ENCODE measurements around the gene ARHGEF28. TPM values are rescaled to one million over a fixed set of nuclear protein-coding genes. Genes with fewer than 3 reads are reported as not detected.

The ARHGEF28 gene
- total and polyA plus RNA-seq, 12 donors, result 0.62 to 3.4 (median 1.5) TPM

DNA sequence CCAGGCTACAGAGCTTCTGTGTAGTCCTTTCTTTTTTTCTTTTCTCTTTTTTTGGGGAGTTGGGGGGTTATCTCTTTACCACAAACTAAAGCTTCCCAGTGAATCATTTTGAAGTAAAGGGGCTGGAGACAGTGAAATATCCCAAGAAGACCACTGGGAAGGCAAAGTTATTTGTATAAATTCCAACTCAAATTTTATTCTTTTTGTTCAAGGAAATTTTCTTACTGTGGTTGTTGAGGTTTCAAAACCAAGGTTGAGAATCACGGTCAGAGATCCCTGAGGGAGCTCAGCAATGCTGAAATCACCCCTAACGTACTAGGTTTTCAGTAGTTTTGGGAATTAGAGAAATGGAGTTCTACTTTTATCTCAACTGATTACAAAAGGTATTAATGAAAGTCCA lies 175.7 kb downstream of the ARHGEF28 start:
- intact Hi-C loops (cut with DNase I), result no loop called here
- 79 to 87% methylated on average over 2 of the region's 2 CpGs for WGBS, 2 donors
- ATAC-seq (no peak), DNase-seq (no peak)
- H3K4me3 ChIP-seq, result no peak overlapping the region
- H3K27me3 ChIP-seq, result no peaks in the 10 kb centered on the region
- no peak overlapping the region for H3K27ac ChIP-seq
- peaks cover 0 to 7% (median 2%) of the 10 kb centered on the region in 9 donors for H3K4me1 ChIP-seq
- TF ChIP-seq, protein P1, sequence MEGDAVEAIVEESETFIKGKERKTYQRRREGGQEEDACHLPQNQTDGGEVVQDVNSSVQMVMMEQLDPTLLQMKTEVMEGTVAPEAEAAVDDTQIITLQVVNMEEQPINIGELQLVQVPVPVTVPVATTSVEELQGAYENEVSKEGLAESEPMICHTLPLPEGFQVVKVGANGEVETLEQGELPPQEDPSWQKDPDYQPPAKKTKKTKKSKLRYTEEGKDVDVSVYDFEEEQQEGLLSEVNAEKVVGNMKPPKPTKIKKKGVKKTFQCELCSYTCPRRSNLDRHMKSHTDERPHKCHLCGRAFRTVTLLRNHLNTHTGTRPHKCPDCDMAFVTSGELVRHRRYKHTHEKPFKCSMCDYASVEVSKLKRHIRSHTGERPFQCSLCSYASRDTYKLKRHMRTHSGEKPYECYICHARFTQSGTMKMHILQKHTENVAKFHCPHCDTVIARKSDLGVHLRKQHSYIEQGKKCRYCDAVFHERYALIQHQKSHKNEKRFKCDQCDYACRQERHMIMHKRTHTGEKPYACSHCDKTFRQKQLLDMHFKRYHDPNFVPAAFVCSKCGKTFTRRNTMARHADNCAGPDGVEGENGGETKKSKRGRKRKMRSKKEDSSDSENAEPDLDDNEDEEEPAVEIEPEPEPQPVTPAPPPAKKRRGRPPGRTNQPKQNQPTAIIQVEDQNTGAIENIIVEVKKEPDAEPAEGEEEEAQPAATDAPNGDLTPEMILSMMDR (IDR thresholded peaks at IDR 0.05), result no peak
- H3K9me3 ChIP-seq, result no peaks in the 10 kb centered on the region
- no peaks in the 10 kb centered on the region for H3K36me3 ChIP-seq

DNA sequence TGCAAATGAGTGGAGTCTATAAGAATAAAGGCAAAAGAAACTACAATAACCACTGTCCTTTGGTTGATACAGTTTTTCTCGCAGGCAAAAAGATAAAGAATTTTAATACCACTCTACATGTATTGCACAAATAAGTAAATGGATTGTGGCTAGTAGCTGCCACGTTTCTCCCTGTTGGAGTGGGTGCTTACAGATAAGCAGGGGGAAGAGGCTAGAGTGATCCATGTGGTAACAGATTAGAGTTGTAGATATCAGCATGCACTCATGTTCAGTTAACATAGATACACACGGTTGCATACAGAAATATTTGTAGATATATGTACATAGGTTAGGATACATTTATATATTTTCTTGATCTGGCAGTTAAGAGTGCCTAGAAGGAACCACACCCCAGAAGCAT lies 179.5 kb downstream of the ARHGEF28 start:
- H3K4me1 ChIP-seq, result no peaks in the 10 kb centered on the region
- H3K4me3 ChIP-seq, result no peak overlapping the region
- intact Hi-C loops (cut with DNase I), result no loop called here
- ATAC-seq, result no peak
- no peaks in the 10 kb centered on the region for H3K27me3 ChIP-seq
- H3K36me3 ChIP-seq, result no peaks in the 10 kb centered on the region
- TF ChIP-seq, protein P1 (IDR thresholded peaks at IDR 0.05), result no peak
- no peak overlapping the region for H3K27ac ChIP-seq
- no peak for DNase-seq
- H3K9me3 ChIP-seq, result no peaks in the 10 kb centered on the region
- WGBS, 2 donors, result 63 to 64% methylated on average over 3 of the region's 3 CpGs

DNA sequence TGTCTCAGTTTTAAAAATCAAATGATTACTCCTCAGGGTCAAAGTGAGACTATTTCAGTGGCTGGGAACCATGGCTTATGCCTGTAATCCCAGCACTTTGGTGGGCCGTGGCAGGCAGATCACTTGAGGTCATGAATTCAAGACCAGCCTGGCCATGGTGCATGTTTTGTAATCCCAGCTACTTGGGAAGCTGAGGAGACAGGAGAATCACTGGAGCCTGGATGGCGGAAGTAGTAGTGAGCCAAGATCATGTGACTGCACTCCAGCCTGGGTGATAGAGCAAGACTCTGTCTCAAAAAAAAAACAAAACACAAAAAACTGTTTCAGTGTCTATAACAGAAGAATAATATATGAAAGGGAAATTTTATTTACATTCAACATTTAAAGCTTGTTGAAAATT lies 182.9 kb downstream of the ARHGEF28 start:
- 88 to 89% methylated on average over 2 of the region's 2 CpGs for WGBS, 2 donors
- DNase-seq (no peak), ATAC-seq (no peak)
- Histone ChIP-seq H3K27me3 (no peaks in the 10 kb centered on the region), H3K27ac (no peak overlapping the region), H3K9me3 (no peaks in the 10 kb centered on the region), H3K4me1 (no peaks in the 10 kb centered on the region), H3K4me3 (no peak overlapping the region), H3K36me3 (no peaks in the 10 kb centered on the region)
- intact Hi-C loops (cut with DNase I), result no loop called here
- TF ChIP-seq, protein P1 (IDR thresholded peaks at IDR 0.05), result no peak

DNA sequence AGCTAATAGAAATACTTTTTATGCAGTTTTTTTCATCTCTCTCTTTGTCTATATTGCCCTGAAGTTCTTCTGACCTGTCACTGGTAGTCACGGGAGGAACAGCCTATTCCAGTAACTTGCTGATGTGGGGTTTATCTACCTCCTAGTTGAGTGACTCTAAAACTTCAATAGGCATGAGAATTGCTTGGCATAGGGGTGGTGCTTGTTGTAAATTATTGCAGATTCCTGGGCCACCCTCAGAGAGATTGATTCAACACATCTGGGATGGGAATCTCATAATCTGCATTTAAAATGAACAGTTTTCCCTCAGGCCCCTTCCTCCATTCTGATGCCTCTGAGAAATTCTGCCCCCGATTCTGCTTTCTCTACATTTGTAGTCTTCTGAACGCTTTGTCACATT lies 184.4 kb downstream of the ARHGEF28 start:
- H3K27me3 ChIP-seq, result no peaks in the 10 kb centered on the region
- ATAC-seq (no peak), DNase-seq (no peak)
- H3K27ac ChIP-seq, result no peak overlapping the region
- intact Hi-C loops (cut with DNase I), result no loop called here
- H3K36me3 ChIP-seq, result no peaks in the 10 kb centered on the region
- no peaks in the 10 kb centered on the region for H3K4me1 ChIP-seq
- 93 to 95% methylated on average over 3 of the region's 3 CpGs for WGBS, 2 donors
- H3K4me3 ChIP-seq, result no peak overlapping the region
- H3K9me3 ChIP-seq, result no peaks in the 10 kb centered on the region
- TF ChIP-seq, protein P1 (IDR thresholded peaks at IDR 0.05), result no peak

DNA sequence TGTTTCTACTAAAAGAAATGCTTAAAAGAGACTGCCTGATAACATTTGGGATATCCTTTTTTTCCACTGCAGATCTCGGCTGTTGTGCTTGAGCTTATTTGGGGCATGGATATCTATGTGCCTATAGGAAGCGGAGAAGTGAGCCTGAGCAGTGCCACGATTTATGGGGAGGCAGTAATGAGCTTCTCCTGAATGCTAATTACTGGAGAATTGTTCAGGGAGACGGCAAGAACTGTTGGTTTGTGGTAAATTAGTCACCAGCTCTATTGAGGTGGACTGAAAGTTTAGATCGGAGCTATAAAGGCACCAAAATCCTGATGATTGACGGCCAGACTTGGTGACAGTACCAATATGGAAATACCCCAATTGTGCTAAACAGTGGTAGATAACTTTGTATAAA lies 186.5 kb downstream of the ARHGEF28 start:
- Histone ChIP-seq H3K36me3 (no peaks in the 10 kb centered on the region), H3K27me3 (no peaks in the 10 kb centered on the region), H3K4me1 (no peaks in the 10 kb centered on the region), H3K4me3 (no peak overlapping the region), H3K27ac (no peak overlapping the region), H3K9me3 (no peaks in the 10 kb centered on the region)
- DNase-seq (no peak), ATAC-seq (no peak)
- TF ChIP-seq, protein P1 (IDR thresholded peaks at IDR 0.05), result no peak
- WGBS, 2 donors, result 79 to 81% methylated on average over 6 of the region's 6 CpGs
- intact Hi-C loops (cut with DNase I), result no loop called here
